ENCODE data around the gene DFFA.
A peak's percentile ranks its signal among the peaks of the same experiment; 100 is the strongest.
"Not testable (repeated sequence)": the region's sequence is repeated elsewhere in the genome, so short reads cannot be mapped to it uniquely, and the experiment has no call there.

Gene DFFA

DNA sequence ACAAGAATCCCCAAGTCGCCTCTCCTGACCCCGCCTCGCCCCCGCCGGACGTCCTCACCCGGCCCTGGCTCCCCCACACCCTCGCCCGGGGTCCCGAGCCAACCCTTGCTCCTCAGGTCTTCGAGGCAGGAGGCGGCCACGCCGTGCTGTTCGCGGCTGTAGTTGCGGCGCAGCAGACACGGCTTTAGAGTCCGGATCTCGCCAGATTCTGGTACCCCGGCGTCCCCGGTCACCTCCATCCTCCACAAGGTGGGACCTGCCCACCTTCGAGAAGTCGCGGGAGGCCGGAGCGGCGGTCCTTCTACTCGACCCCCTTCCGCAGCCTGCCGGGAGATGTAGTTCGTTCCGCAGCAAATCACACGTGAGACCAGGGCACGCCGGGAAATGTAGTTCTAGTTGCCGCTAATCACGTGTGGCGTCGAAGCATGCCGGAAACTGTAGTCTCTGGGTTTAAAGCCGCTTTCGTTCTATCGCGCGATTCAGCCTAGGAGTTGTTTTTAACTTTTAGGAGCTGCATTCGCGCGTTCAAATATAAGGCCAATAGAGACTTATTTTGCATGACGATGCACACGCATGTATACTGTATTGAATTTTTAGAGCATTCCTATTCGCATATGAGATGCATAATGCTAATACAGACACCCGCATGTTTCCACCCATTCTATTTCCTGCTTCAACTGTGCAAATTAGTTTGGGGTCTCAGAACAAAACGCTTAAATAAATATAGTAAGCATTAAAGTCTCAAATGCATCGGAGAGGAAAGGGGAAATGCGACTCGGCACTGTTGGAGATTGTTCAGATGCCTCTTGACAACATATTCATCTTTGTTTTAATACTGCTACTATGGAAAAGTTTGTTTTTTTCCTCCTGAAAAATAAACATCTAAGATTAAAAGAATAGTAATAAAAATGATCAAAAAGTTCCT, at the start of gene DFFA:
Gene DFFA, minus strand, starts transcription at position 310 of the 925 bp plus-strand sequence. Its CDS starts 71 bp downstream, at position 239.
- peak; percentile 92 for DNase-seq (ENCODE audit: low read depth)

GRCh38 chr1:10521537-10522157, 49.3 kb upstream of the DFFA start:
- no peak for DNase-seq (ENCODE audit: low read depth)

- no peak for DNase-seq (ENCODE audit: low read depth)
These were observed 48.6 kb upstream of the DFFA start for GRCh38 chr1:10520952-10521351.

DNA sequence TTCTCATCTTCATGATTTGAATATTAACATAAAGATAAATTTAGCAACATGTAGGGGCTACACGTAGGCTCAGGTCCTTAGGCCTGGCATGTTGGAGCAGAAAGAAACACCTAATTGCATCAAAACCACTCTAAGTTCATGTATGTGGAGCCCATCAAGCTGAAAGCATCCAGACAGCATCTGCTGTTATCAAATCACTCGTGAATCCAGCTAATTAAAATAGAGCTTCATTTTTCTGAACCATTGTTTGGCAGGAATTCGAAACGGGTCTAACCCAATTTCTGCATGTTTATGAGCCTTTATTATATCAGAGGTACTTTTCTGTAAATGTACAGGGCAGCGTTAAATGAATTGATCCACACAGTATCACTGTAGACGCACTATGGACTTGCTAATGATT, 48.2 kb upstream of the DFFA start:
- DNase-seq (ENCODE audit: low read depth), result no peak

DNA sequence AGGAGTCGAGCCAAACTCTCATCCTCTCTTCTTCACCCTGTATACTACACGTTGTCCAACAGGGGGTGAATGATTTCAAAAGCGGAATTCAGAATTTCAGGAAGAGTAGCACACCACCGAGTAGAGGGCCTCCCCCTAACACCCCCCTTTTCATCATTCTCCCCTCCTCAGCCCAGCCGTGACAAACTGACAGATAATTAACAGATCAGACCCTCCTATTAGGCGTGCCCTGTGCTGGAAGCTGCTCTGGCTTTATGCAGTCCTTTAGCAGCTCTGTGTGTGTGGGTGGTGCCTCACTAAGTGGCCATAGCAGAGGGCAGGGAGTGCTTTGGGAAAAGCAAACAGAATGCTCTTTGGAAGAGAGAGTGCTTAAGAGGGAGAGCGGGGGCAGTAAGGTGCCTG, 46.7 kb upstream of the DFFA start:
- DNase-seq (ENCODE audit: low read depth), result no peak

GRCh38 chr1:10517677-10517982, 45.3 kb upstream of the DFFA start:
- no peak for DNase-seq (ENCODE audit: low read depth)

DNA sequence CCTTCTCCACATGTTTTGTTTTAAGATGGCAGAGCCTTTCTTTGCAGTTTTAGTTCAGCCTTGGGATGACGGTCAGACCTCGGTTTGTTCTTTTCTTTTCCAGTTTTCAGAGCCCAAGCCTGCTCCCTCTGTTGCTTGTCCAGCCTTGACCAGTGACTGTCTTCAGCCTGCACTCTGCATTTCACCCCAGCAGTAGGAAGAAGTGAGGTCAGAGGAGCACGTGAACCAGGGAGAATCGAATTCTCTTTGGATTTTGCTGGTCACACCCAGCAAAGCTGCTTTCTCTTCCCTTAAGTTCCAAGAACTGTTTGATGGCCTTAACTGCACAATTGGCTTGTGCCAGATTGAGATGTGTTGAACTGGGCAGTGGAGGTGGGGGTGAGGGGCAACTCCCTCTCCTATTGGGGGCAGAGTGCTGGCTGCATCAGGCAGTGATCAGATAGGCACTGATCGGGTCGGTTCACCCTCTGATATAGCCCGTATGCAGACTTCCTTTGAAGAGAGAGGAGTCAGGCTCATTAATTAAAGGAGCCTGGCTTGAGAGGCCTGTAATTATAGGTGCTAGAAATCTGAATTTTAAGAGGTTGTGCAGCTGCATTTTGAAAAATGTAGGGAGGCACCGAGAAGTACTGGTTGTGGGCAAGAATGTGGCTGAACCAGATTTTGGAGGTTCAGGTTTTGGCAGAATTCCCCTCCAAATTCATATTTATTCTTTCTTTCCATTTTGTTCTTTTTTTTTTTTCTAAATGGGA, 44.8 kb upstream of the DFFA start:
- DNase-seq (ENCODE audit: low read depth), result no peak

GRCh38 chr1:10515976-10516750, 43.8 kb upstream of the DFFA start:
- DNase-seq (ENCODE audit: low read depth), result no peak

DNA sequence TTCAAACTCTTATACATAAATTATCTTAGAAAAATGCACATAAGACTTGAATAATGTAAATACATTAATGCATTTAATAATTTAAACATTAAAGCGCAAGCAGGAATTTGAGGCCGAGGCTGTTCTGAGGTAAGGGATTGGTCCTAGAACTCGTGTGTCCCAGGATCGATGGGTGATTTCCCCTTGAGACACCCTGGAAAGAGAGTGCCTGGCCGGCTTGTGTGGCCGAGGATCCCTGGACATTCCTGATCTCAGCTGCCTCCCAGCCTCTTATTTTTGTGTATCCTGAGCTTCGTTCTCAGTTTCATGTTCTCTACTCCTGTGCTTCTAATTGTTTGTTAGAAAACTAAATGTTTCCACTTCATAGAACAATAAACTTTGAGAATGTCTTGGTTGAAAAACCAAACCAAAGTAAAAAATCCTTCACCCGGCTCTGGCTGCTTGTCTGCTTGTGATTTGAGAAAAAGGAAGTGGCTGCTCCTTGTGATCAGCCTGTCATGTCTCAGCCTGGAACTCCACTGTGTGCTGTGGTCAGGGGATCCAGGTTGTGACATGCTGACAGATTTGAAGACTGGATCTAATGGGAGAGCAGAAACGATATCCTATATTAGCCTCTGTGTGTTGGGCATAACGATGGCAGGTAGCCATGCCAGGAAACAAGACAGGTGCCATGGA, 43.1 kb upstream of the DFFA start:
- no peak for DNase-seq (ENCODE audit: low read depth)

- DNase-seq (ENCODE audit: low read depth), result peak; percentile 21
These were observed 42.3 kb upstream of the DFFA start for GRCh38 chr1:10514490-10515235.

DNA sequence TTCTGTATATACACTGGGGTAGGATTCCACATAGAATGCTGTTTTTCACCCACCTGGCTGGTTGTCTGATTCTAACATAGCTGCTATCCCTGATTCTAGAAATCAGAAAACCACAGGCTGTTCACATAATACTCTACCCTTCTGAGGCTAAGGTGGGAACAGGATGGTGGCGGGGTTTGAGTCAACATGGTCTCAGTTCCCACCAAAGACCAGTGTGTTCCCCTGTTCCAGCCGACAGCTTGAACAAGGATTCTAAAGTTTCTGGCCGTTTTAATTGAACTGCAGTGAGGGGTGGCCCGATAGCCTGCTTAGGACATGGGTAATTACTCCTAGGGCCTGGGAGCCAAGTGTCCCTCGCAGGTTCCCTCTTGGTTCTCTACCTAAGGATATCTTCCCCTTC, 40.9 kb upstream of the DFFA start:
- no peak for DNase-seq (ENCODE audit: low read depth)

GRCh38 chr1:10511494-10511885, 39.2 kb upstream of the DFFA start:
- no peak for DNase-seq (ENCODE audit: low read depth)

GRCh38 chr1:10510520-10511493, 38.5 kb upstream of the DFFA start:
- DNase-seq (ENCODE audit: low read depth), result peak; percentile 89

DNA sequence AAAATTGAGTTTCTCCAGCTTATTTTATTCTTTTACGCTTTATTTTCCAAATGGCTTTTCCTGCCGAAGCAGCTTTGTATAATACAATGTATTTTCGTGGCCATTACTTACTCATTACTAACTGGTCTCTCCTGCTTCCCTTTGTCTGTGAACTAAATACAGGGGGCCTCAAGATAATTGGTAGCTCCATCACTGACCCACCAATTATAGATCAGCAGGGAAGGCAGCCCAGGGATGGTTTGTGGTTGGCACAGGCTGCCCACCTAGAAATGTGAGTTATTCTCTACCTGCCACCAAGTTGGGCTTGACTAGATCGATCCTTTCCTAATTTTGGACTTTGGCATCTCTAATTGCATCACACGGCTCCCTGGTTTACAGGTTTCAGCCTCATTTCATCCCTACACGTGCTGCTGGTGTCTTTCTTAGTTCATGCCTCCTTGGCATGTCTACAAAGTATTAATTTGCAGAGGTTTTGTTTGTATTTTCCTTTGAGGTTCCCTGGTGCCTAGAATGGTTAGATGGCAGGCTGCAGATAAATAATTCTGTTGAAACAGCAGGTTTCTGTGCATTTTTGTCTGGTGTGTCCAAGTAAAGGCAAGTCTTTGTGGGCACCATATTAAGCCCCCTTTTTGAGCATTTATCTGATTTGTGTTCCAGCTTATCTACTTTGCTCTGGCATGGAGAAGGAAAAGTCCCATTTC, 37.6 kb upstream of the DFFA start:
- DNase-seq (ENCODE audit: low read depth), result no peak

- DNase-seq (ENCODE audit: low read depth), result peak; percentile 50
These were observed 36.2 kb upstream of the DFFA start for GRCh38 chr1:10508511-10508951.

GRCh38 chr1:10507111-10507879, 35.0 kb upstream of the DFFA start:
- DNase-seq (ENCODE audit: low read depth), result peak; percentile 87

DNA sequence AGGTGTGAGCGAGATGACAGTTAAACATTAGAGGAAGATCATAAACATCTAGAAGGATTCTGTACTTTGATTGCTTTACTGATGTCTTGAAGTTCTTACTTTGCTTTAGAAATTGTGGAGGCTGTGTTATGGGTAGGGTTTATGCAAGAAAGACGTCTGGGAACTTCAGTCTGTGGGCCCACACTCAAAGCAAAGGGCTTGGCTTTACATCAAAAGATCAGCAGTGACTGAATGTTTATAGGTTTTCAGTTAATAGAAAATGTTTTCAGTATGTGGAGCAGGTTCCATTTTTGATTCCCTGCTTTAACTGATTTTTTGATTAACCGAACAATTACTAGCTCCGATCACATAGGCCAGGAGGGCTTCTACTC, 34.3 kb upstream of the DFFA start:
- no peak for DNase-seq (ENCODE audit: low read depth)

DNA sequence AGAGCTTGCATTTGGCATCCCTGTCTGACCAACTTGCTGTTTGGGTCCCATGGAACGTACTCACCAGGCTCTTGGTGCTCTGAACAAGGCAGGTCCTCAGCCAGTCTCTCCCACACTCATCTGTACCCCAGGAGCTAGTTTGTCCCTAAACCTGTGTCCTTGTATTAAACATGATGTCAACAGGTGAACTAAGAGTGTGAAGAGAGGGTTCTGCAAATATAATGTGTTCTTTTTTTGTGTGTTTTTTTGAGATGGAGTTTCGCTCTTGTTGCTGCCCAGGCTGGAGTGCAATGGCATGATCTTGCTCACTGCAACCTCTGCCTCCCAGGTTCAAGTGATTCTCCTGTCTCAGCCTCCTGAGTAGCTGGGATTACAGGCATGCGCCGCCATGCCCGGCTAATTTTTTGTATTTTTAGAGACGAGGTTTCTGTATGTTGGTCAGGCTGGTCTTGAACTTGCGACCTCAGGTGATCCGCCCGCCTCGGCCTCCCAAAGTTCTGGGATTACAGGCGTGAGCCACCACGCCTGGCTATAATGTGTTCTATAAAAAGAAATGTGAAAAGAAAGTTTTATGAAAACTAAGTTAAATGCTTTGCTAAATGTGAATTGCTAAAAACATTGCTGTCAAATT, 33.8 kb upstream of the DFFA start:
- not testable (repeated sequence) for DNase-seq (ENCODE audit: low read depth)
